Measurements from ENCODE around the gene CX3CL1.
"Not testable (repeated sequence)": the region's sequence is repeated elsewhere in the genome, so short reads cannot be mapped to it uniquely, and the experiment has no call there.

The CX3CL1 gene

GRCh38 chr16:57394444-57394843, 22.2 kb downstream of the CX3CL1 start:
- no peak overlapping the region for H3K4me3 ChIP-seq (ENCODE audit: low read depth, low read length)
- DNase-seq (ENCODE audit: low read depth), result no peak
- TF ChIP-seq CTCF (IDR thresholded peaks at IDR 0.05; ENCODE audit: insufficient read depth, low read depth, low read length, missing control alignments), result no peak

- DNase-seq (ENCODE audit: low read depth), result no peak
- H3K4me3 ChIP-seq (ENCODE audit: low read depth, low read length), result no peak overlapping the region
- no peak for TF ChIP-seq CTCF (IDR thresholded peaks at IDR 0.05; ENCODE audit: insufficient read depth, low read depth, low read length, missing control alignments)
Observed at GRCh38 chr16:57395026-57395425, 22.7 kb downstream of the CX3CL1 start.

- no peak overlapping the region for H3K4me3 ChIP-seq (ENCODE audit: low read depth, low read length)
- no peak for DNase-seq (ENCODE audit: low read depth)
- no peak for TF ChIP-seq CTCF (IDR thresholded peaks at IDR 0.05; ENCODE audit: insufficient read depth, low read depth, low read length, missing control alignments)
Observed at GRCh38 chr16:57396786-57397185, 24.5 kb downstream of the CX3CL1 start.

GRCh38 chr16:57397493-57397892, 25.2 kb downstream of the CX3CL1 start:
- not testable (repeated sequence) for H3K4me3 ChIP-seq (ENCODE audit: low read depth, low read length); DNase-seq (ENCODE audit: low read depth)

- no peak for TF ChIP-seq CTCF (IDR thresholded peaks at IDR 0.05; ENCODE audit: insufficient read depth, low read depth, low read length, missing control alignments)
Observed at GRCh38 chr16:57401943-57402640, 29.8 kb downstream of the CX3CL1 start.

GRCh38 chr16:57403965-57404817, 31.9 kb downstream of the CX3CL1 start, which contains the start of gene CCL17:
Gene CCL17, plus strand, starts transcription at chr16:57404767. Its CDS starts 9,166 bp downstream, at chr16:57413933.
- no peak within 1 kb of the TSS for H3K4me3 ChIP-seq (ENCODE audit: low read depth, low read length)
- no peak for TF ChIP-seq CTCF (IDR thresholded peaks at IDR 0.05; ENCODE audit: insufficient read depth, low read depth, low read length, missing control alignments)
- DNase-seq (ENCODE audit: low read depth), result no peak

More at GRCh38 chr16:57401943-57402640, 29.8 kb downstream of the CX3CL1 start:
- no peak overlapping the region for H3K4me3 ChIP-seq (ENCODE audit: low read depth, low read length)
- no peak for DNase-seq (ENCODE audit: low read depth)

- TF ChIP-seq CTCF (IDR thresholded peaks at IDR 0.05; ENCODE audit: insufficient read depth, low read depth, low read length, missing control alignments), result no peak
- no peak for DNase-seq (ENCODE audit: low read depth)
- no peak overlapping the region for H3K4me3 ChIP-seq (ENCODE audit: low read depth, low read length)
Observed at GRCh38 chr16:57405097-57405496, 32.8 kb downstream of the CX3CL1 start.
